HUES64 (cell line): ENCODE data around the gene SF3B3. TPM values are rescaled to one million over a fixed set of nuclear protein-coding genes. Genes with fewer than 3 reads are reported as not detected.

ENCODE experiments used
- H3K27ac ChIP-seq: 2 replicates; pipeline ENCODE4 v1.7.0; 2013; ENCODE audit warnings: low read depth, low read length, inconsistent platforms
- H3K27me3 ChIP-seq: 2 replicates; pipeline ENCODE4 v1.6.1; 2013; ENCODE audit warnings: mild to moderate bottlenecking, low read length; ENCODE audit not compliant: insufficient read depth
- H3K36me3 ChIP-seq: 2 replicates; pipeline ENCODE4 v1.6.1; 2013; ENCODE audit warnings: mild to moderate bottlenecking, low read length; ENCODE audit not compliant: insufficient read depth
- H3K4me1 ChIP-seq: 2 replicates; pipeline ENCODE4 v1.6.1; 2013; ENCODE audit warnings: mild to moderate bottlenecking, low read length, moderate library complexity; ENCODE audit not compliant: insufficient read depth
- H3K4me3 ChIP-seq: 2 replicates; pipeline ENCODE4 v1.5.1; 2013; ENCODE audit warnings: mild to moderate bottlenecking, low read length, moderate library complexity
- H3K9ac ChIP-seq: 2 replicates; pipeline ENCODE4 v1.6.1; 2013; ENCODE audit warnings: mild to moderate bottlenecking, low read depth, low read length
- H3K9me3 ChIP-seq: 2 replicates; pipeline ENCODE4 v1.6.1; 2013; ENCODE audit warnings: low read depth, low read length; ENCODE audit not compliant: insufficient read depth
- WGBS: fragments of 150-250, 120-280 bp; methylation state at CpG from one replicate; pipeline ENCODE4 v1.1.7; 2013; ENCODE audit warnings: missing lambda C conversion rate; 5-methylcytosine and 5-hydroxymethylcytosine counted together
- polyA plus RNA-seq, 2 experiments: library from polyadenylated mRNA; stranded (reverse); fragments of 50-300 nt; gene quantifications; one replicate each; pipeline ENCODE4 v1.2.3, GENCODE V29; 2013

Gene SF3B3
- polyA plus RNA-seq (2013, experiment 1 of 2) = 216 TPM
- 215 TPM for polyA plus RNA-seq (2013, experiment 2 of 2)

DNA sequence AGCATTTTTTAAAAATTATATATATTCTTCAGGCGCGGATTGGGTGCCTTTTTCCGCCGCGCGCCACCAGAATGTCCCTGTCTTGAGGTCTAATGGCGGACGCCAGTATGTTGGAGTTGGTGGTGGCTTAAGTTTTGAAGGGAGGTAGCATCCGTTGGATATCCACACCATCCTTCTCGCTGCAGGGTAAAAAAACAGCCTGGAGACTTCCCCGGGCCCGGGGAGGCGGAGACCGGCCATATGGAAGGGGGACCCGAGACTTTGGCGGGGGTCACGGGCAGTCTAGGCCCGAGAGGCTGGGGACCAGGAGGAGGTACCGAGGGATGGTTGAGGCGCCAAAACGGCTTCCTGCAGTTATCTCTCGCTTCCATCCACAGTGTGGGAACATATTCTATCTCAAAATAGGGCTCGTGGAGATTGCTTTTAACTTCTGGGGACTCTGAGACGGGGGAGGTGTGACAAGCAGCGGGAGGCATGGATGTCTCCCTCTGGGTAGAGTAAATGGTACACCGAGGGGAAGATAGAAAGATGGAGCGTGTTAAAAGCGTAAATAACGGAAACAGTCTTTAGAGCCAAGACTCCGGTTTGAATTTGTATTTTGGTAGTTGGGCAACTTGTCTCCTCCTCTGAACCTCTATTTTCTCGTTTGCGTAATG is at the start of gene SF3B3:
TSS of gene SF3B3 (plus strand) at position 74 of the 656 bp plus-strand sequence. CDS start 2,841 bp downstream, outside the sequence.
- Histone ChIP-seq H3K9me3 (no peaks in the 10 kb centered on the region), H3K36me3 (peaks cover 42% of the 10 kb centered on the region), H3K27me3 (no peaks in the 10 kb centered on the region), H3K27ac (peak within 1 kb of the TSS; percentile 91), H3K9ac (peak within 1 kb of the TSS; percentile 100), H3K4me1 (peaks cover 18% of the 10 kb centered on the region), H3K4me3 (peak within 1 kb of the TSS; percentile 100)
- under 1% methylated on average over 32 of the region's 32 CpGs for WGBS

DNA sequence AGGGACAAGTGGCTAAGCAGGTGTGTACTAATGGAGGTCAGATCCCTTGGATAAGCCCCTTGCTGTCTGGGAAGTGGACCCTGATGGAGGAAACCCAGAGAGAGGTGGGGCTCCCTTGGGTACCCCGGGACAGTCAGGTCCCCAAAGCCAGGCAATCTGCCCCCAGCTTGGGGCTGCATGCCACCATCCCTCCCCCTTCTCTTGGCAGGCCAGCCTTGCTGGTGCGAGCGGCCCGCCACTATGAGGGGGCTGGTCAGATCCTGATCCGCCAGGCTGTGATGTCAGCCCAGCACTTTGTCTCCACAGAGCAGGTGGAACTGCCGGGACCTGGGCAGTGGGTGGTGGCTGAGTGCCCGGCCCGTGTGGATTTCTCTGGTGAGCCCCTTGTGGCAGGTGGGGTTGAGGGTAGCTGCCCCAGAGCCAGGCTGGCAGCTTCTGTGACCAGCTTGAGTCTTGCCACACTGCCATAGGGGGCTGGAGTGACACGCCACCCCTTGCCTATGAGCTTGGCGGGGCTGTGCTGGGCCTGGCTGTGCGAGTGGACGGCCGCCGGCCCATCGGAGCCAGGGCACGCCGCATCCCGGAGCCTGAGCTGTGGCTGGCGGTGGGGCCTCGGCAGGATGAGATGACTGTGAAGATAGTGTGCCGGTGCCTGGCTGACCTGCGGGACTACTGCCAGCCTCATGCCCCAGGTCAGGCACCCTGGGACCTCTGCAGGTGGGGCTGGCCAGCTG is 49.1 kb upstream of the SF3B3 start:
- Histone ChIP-seq H3K9me3 (no peaks in the 10 kb centered on the region), H3K27me3 (no peaks in the 10 kb centered on the region), H3K9ac (no peak overlapping the region), H3K4me3 (no peak overlapping the region), H3K27ac (no peak overlapping the region), H3K36me3 (peaks cover 8% of the 10 kb centered on the region; the same call in 1 of the 2 replicates), H3K4me1 (peaks cover 3% of the 10 kb centered on the region; the same call in 1 of the 2 replicates)
- WGBS = 95% methylated on average over 22 of the region's 22 CpGs

DNA sequence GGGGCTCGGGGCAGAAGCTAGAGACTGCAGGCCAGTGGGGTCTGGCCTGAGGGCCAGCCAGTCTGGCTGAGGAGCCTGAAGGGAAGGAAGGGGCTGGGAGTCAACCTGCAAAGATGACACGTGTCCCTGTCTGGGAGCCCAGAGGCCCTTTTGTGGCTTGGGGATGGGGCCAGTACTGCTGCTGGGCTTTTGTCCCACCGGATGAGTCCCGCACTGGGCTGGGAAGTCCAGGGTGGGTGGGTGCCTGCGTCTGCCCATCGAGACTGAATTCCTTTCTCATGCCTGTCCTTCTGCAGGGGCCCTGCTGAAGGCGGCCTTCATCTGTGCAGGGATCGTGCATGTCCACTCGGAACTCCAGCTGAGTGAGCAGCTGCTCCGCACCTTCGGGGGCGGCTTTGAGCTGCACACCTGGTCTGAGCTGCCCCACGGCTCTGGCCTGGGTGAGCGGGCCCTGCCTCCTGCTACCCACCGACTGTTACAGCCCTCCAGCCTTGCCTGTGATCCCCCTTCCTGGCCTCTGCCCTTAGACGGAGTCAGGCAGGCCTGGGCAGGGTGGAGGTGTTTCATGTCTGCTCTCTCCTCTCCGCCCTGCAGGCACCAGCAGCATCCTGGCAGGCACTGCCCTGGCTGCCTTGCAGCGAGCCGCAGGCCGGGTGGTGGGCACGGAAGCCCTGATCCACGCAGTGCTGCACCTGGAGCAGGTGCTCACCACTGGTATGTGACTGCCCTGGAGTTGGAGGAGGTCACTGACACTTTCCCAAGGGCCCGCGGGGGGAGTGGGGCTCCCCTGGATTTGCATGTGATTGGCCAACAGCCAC is 48.4 kb upstream of the SF3B3 start:
- Histone ChIP-seq H3K27ac (no peak overlapping the region), H3K9ac (no peak overlapping the region; the same call in 1 of the 2 replicates), H3K36me3 (peaks cover 15% of the 10 kb centered on the region), H3K9me3 (no peaks in the 10 kb centered on the region), H3K4me3 (no peak overlapping the region), H3K4me1 (peaks cover 3% of the 10 kb centered on the region; the same call in 1 of the 2 replicates), H3K27me3 (no peaks in the 10 kb centered on the region)
- 87% methylated on average over 24 of the region's 24 CpGs for WGBS

DNA sequence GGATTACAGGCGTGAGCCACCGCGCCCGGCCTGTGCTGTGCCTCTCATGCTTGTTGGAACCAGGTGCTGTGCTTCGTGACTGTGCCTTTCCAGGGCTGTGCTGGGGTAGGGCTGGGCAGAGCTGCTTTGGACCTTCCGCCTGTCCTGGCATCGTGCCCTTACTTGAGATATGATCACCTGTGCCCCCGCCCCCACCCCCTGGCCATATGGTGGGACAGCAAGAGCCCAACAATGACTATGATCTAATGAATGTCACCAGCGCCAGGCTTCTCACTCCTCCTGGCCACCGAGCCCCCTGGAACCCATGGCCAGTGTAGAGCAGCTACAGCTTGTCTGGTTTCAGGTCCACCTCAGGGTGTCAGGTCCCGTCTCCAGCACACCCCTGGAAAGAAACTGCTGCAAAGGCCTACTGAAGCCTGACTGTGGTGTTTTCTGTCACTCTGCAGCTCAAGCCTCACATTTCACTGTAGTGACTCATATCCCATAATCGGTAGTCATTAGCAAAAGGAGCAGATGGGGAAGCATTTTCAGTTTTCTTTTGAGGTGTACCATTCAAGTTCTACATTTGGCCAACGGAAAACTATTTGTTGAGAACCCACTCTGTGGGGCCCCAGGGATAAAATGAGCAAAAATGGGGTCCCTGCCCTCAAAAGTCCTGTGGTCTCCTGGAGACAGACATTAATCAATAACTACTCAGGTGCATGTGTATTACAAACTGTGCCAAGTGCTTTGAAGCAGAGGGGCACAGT is 47.2 kb upstream of the SF3B3 start:
- 91% methylated on average over 13 of the region's 13 CpGs for WGBS
- Histone ChIP-seq H3K36me3 (peaks cover 27% of the 10 kb centered on the region), H3K27ac (no peak overlapping the region), H3K4me1 (peaks cover 3% of the 10 kb centered on the region; the same call in 1 of the 2 replicates), H3K4me3 (no peak overlapping the region), H3K9ac (no peak overlapping the region), H3K27me3 (no peaks in the 10 kb centered on the region), H3K9me3 (no peaks in the 10 kb centered on the region)

DNA sequence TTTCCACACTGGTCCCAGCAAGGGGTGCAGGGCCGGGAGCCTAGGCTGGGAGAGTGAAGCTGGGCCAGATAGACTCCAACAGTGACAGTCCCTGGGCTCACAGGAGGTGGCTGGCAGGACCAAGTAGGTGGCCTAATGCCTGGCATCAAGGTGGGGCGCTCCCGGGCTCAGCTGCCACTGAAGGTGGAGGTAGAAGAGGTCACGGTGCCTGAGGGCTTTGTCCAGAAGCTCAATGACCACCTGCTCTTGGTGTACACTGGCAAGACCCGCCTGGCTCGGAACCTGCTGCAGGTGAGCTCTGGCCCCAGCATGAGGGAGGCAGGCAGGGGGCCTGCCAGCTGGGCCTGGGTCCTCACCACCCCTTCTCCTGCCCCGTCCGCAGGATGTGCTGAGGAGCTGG is 45.4 kb upstream of the SF3B3 start:
- H3K9me3 ChIP-seq = no peaks in the 10 kb centered on the region
- H3K27ac ChIP-seq = no peak overlapping the region
- 95% methylated on average over 8 of the region's 8 CpGs for WGBS
- no peak overlapping the region for H3K9ac ChIP-seq
- peaks cover 3% of the 10 kb centered on the region; the same call in 1 of the 2 replicates for H3K4me1 ChIP-seq
- H3K36me3 ChIP-seq = peaks cover 40% of the 10 kb centered on the region
- H3K4me3 ChIP-seq = no peak overlapping the region
- no peaks in the 10 kb centered on the region for H3K27me3 ChIP-seq

DNA sequence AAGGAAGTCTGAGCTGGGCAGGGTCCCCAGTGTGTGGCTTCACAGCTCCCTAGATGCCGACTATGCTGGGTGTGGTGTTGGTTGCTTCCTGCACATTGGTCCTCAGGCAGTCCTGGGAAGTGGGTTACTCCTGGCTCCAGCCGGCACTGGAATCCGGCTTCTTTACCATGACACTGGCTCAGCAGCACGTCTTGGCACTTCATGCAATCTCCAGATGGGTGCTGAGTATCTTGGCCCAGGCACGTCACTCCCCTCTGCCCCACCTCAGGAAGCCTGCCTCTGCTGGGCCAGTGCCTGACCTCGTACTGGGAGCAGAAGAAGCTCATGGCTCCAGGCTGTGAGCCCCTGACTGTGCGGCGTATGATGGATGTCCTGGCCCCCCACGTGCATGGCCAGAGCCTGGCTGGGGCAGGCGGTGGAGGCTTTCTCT is 44.7 kb upstream of the SF3B3 start:
- peaks cover 45% of the 10 kb centered on the region for H3K36me3 ChIP-seq
- WGBS = 86% methylated on average over 10 of the region's 10 CpGs
- H3K9ac ChIP-seq = no peak overlapping the region
- H3K4me1 ChIP-seq = peaks cover 3% of the 10 kb centered on the region; the same call in 1 of the 2 replicates
- no peak overlapping the region for H3K27ac ChIP-seq
- no peaks in the 10 kb centered on the region for H3K9me3 ChIP-seq
- no peaks in the 10 kb centered on the region for H3K27me3 ChIP-seq
- H3K4me3 ChIP-seq = no peak overlapping the region

DNA sequence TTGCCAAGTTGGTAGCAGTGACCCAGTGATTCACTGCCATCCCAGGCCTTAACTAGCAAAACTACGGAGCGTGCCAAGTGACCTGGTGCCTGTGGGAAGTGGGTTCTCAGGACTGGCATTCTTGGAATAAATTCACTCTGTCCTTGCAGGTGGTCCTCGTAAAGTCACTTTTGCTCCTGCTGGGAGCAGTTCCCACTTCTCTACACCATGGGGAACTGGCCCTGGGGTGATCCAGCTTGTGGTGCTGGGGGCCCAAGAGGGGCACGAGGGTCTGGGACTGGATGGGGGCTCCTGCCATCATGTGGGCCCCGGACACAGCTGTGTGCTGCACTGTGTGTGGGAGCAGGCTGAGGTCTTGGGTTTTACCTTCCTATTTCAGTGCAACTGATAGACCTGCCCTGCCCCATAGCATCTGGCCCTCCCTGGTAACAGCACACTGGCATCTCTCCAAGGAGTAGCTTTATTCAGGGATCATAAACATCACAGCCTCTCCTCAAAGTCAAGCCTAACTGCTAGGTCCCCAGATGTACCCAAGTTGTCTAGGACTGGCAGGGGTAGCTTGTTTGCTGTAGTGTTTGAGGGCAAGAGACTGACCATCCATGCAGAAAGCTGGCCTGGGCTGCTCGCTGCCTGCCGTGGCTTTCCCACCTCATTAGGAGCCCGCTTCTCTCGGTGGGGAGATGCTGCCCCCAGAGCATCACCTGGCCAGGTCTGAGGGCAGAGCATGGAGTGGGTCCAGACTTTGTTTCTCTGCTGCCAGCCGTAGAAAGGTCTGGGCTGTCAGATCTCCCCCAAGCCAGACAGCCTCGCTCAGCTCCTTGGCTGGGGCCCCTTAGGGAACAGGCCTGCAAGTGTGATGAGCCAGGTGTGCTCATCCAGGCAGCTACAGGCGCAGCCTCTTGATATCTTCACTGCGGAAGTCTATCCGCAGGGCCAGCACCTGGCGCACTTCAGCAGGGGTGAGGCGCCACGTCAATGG is 43.2 kb upstream of the SF3B3 start:
- no peak overlapping the region for H3K4me3 ChIP-seq
- H3K4me1 ChIP-seq = peaks cover 3% of the 10 kb centered on the region; the same call in 1 of the 2 replicates
- H3K27ac ChIP-seq = no peak overlapping the region
- no peaks in the 10 kb centered on the region for H3K9me3 ChIP-seq
- no peaks in the 10 kb centered on the region for H3K27me3 ChIP-seq
- 96% methylated on average over 17 of the region's 17 CpGs for WGBS
- no peak overlapping the region for H3K9ac ChIP-seq
- peaks cover 49% of the 10 kb centered on the region for H3K36me3 ChIP-seq

DNA sequence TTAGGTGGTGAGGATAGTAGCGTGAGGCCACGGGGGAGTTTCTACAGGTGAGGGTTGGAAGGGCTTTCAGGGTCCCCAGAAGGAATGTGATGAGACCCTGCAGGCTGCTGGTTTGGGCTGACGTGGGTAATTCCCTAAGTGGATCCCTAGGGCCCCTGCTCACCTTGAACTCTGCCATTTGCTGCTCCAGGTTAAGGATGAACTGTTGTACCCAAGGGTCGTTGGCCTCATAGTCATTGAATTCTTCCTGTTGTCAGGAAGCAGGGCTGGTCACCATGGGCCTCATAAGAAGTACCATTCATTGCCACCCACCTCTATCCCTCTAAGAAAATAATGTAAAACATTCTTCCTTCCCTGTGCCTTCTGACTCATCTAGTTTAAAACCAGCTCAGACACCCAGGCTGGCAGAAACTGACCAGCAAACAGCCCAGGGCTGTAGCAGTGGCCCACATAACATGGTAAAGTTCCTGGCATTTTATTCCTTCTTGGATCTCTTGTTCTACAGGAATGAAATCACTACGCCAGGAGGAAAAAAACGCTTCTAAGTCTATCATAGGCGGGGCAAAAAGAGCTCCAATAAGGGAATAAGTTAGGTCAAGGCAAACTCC is 41.6 kb upstream of the SF3B3 start:
- H3K9me3 ChIP-seq = no peaks in the 10 kb centered on the region
- H3K27me3 ChIP-seq = no peaks in the 10 kb centered on the region
- H3K9ac ChIP-seq = no peak overlapping the region
- no peak overlapping the region for H3K27ac ChIP-seq
- 94% methylated on average over 7 of the region's 7 CpGs for WGBS
- peaks cover 49% of the 10 kb centered on the region for H3K36me3 ChIP-seq
- H3K4me3 ChIP-seq = no peak overlapping the region
- peaks cover 3% of the 10 kb centered on the region; the same call in 1 of the 2 replicates for H3K4me1 ChIP-seq

DNA sequence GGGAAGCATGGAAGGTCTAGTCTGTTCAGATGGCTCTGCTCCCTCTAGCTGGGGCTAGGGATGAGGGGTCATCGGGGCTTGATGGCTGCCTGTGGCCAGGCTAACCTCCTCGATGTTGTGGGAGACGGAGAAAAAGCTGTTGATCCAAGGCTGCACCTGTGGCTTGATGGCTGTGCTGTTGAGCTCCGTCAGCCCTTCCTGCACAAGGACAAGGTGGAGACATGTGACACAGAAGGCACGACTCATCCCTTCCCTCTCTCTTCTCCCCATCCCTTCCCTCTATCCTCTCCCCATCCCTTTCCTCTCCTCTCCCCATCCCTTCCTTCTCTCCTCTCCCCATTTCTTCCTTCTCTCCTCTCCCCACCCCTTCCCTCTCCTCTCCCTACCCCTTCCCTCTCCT is 41.0 kb upstream of the SF3B3 start:
- Histone ChIP-seq H3K4me1 (peaks cover 3% of the 10 kb centered on the region; the same call in 1 of the 2 replicates), H3K27ac (no peak overlapping the region), H3K36me3 (peaks cover 49% of the 10 kb centered on the region)

More for the DNA sequence above, 41.0 kb upstream of the SF3B3 start:
- Histone ChIP-seq H3K27me3 (no peaks in the 10 kb centered on the region), H3K9ac (no peak overlapping the region), H3K9me3 (no peaks in the 10 kb centered on the region), H3K4me3 (no peak overlapping the region)
- WGBS = 91% methylated on average over 5 of the region's 5 CpGs
